CD14-positive monocyte (primary cell): Measurements from ENCODE around the gene AGER. TPM values are rescaled to one million over a fixed set of nuclear protein-coding genes. Genes with fewer than 3 reads are reported as not detected.

ENCODE experiments used
- DNase-seq, 3 donors: peaks; one replicate each; pipeline ENCODE4 v3.0.0-alpha.2; 2011 to 2022
- H2AFZ ChIP-seq: 2 replicates; pipeline ENCODE4 v1.6.0; 2012; ENCODE audit warnings: mild to moderate bottlenecking, low read depth, low read length, inconsistent platforms; ENCODE audit not compliant: insufficient read depth, poor library complexity, severe bottlenecking
- H3K27ac ChIP-seq, 2 donors: 1 replicate in 1 of 2; 2 replicates in 1 of 2; pipeline ENCODE4 v1.5.1; 2012 to 2013; ENCODE audit warnings: low read length in 2 of 2, control low read depth in 1 of 2, inconsistent platforms in 1 of 2, low read depth in 1 of 2, mild to moderate bottlenecking in 1 of 2
- H3K27me3 ChIP-seq, 2 donors: one replicate each; pipeline versions ENCODE4 v1.6.0 to v1.6.1; 2011 to 2013; ENCODE audit warnings: low read length in 2 of 2; ENCODE audit not compliant: control insufficient read depth in 2 of 2, insufficient read depth in 2 of 2
- H3K36me3 ChIP-seq, 2 donors: replicated peaks in 1 of 2; 1 replicate in 1 of 2; 2 replicates in 1 of 2; pipeline versions ENCODE4 v1.5.1 to v1.6.1; 2012 to 2013; ENCODE audit warnings: low read length in 2 of 2, control low read depth in 1 of 2, inconsistent platforms in 1 of 2, mild to moderate bottlenecking in 1 of 2; ENCODE audit not compliant: insufficient read depth in 2 of 2, control insufficient read depth in 1 of 2
- H3K4me1 ChIP-seq, 2 donors: 1 replicate in 1 of 2; 2 replicates in 1 of 2; pipeline versions ENCODE4 v1.5.1 to v1.6.1; 2012 to 2013; ENCODE audit warnings: low read length in 2 of 2, control low read depth in 1 of 2, inconsistent platforms in 1 of 2, mild to moderate bottlenecking in 1 of 2, moderate library complexity in 1 of 2; ENCODE audit not compliant: insufficient read depth in 2 of 2, control insufficient read depth in 1 of 2
- H3K4me2 ChIP-seq: replicated peaks from 2 replicates; pipeline ENCODE3; 2012; ENCODE audit warnings: low read length, moderate library complexity, mild to moderate bottlenecking; ENCODE audit not compliant: poor library complexity, severe bottlenecking; ENCODE audit errors: extremely low read depth
- H3K4me3 ChIP-seq, 3 experiments: fragments of 200-600 bp in 1 of 3; sonication (generic) in 1 of 3; replicated peaks in 1 of 3; 1 replicate in 2 of 3; 2 replicates in 1 of 3; pipeline ENCODE4 v1.5.1; 2011 to 2013; ENCODE audit warnings: low read length in 3 of 3, mild to moderate bottlenecking in 3 of 3, control low read depth in 2 of 3, low read depth in 2 of 3, inconsistent platforms in 1 of 3, moderate library complexity in 1 of 3
- H3K79me2 ChIP-seq: 2 replicates; pipeline ENCODE4 v1.6.0; 2012; ENCODE audit warnings: mild to moderate bottlenecking, control low read depth, inconsistent platforms, low read length, moderate library complexity; ENCODE audit not compliant: insufficient read depth
- H3K9ac ChIP-seq: 2 replicates; pipeline ENCODE4 v1.6.0; 2017; ENCODE audit warnings: low read length, mild to moderate bottlenecking; ENCODE audit not compliant: insufficient read depth, poor library complexity, severe bottlenecking
- H3K9me3 ChIP-seq, 2 donors: replicated peaks in 1 of 2; 1 replicate in 1 of 2; 2 replicates in 1 of 2; pipeline versions ENCODE4 v1.5.1 to v1.6.1; 2012 to 2013; ENCODE audit warnings: low read length in 2 of 2, control low read depth in 1 of 2; ENCODE audit not compliant: control insufficient read depth in 1 of 2, insufficient read depth in 1 of 2
- H4K20me1 ChIP-seq: 2 replicates; pipeline ENCODE4 v1.6.0; 2012; ENCODE audit warnings: mild to moderate bottlenecking, low read length, control low read depth, moderate library complexity; ENCODE audit not compliant: insufficient read depth
- H3K27ac Mint-ChIP-seq, 7 donors: one replicate each; pipeline ENCODE4 v1.8.0; 2020; ENCODE audit warnings: mild to moderate bottlenecking in 7 of 7, mixed read lengths in 7 of 7, moderate library complexity in 6 of 7, inconsistent platforms in 2 of 7
- H3K27me3 Mint-ChIP-seq, 3 donors: one replicate each; pipeline ENCODE4 v1.8.0; 2021 to 2022; ENCODE audit warnings: low read depth in 3 of 3, mild to moderate bottlenecking in 3 of 3, mixed read lengths in 3 of 3, moderate library complexity in 3 of 3, inconsistent platforms in 1 of 3
- H3K36me3 Mint-ChIP-seq, 2 donors: one replicate each; pipeline ENCODE4 v1.8.0; 2020; ENCODE audit warnings: mixed read lengths in 2 of 2, inconsistent platforms in 1 of 2, mild to moderate bottlenecking in 1 of 2
- H3K4me1 Mint-ChIP-seq: one replicate; pipeline ENCODE4 v1.8.0; 2020; ENCODE audit warnings: mild to moderate bottlenecking, mixed read lengths
- H3K4me3 Mint-ChIP-seq, 2 donors: one replicate each; pipeline ENCODE4 v1.8.0; 2020; ENCODE audit warnings: mild to moderate bottlenecking in 2 of 2, mixed read lengths in 2 of 2, moderate library complexity in 1 of 2
- H3K9me3 Mint-ChIP-seq, 7 donors: one replicate each; pipeline ENCODE4 v1.8.0; 2020 to 2022; ENCODE audit warnings: mixed read lengths in 7 of 7, mild to moderate bottlenecking in 6 of 7, moderate library complexity in 6 of 7, inconsistent platforms in 2 of 7
- WGBS: methylation state at CpG from one replicate; pipeline ENCODE4 v1.1.5; 2013; ENCODE audit warnings: missing lambda C conversion rate; ENCODE audit not compliant: insufficient coverage; 5-methylcytosine and 5-hydroxymethylcytosine counted together
- intact Hi-C, 2 donors: fragments of 100-400 bp; cut with micrococcal nuclease; formaldehyde crosslinking; loops; one replicate each; pipeline versions ENCODE4 v1.15.0 to v1.15.1; 2023
- polyA plus RNA-seq, 3 donors: library from polyadenylated mRNA; depleted of rRNA in 1 of 3; unstranded in 2 of 3; stranded (reverse) in 1 of 3; fragments of 300-500 nt in 2 of 3; fragments of >200 nt in 1 of 3; fragmentation: Illumina TruSeq in 2 of 3; gene quantifications; 1 replicate in 2 of 3; 2 replicates in 1 of 3; pipeline ENCODE4 v1.2.3, GENCODE V29; 2012 to 2021
- TF ChIP-seq, protein P1 (sequence below): fragments of 200-600 bp; IDR thresholded peaks from one replicate; pipeline ENCODE4 v1.8.0; 2022; ENCODE audit warnings: antibody characterized with exemption, mild to moderate bottlenecking

Gene AGER
- polyA plus RNA-seq, 3 donors: 0.60 to 55.0 TPM; not detected in 1

GRCh38 chr6:32154514-32155161, 29.4 kb downstream of the AGER start:
- Mint-ChIP-seq H3K4me3 (peak overlapping the region; percentile 97 to 100), H3K9me3 (peaks cover 0 to 19% (median 4%) of the 10 kb centered on the region in 7 donors), H3K27ac (peak overlapping the region in 2 of 7 donors; percentile 10 to 90), H3K27me3 (peaks cover 39 to 55% (median 48%) of the 10 kb centered on the region in 3 donors), H3K4me1 (peaks cover 25% of the 10 kb centered on the region), H3K36me3 (peaks cover 0 to 15% of the 10 kb centered on the region in 2 donors)
- Histone ChIP-seq H3K36me3 (no peaks in the 10 kb centered on the region), H3K27me3 (peaks cover 24 to 43% of the 10 kb centered on the region in 2 donors), H2AFZ (peak overlapping the region; percentile 97), H3K27ac (no peak overlapping the region), H3K9me3 (peaks cover 0 to 9% of the 10 kb centered on the region in 2 donors), H3K4me1 (peaks cover 19 to 21% of the 10 kb centered on the region in 2 donors), H3K4me3 (peak overlapping the region; percentile 51 to 84 (median 56)), H4K20me1 (no peaks in the 10 kb centered on the region), H3K79me2 (no peaks in the 10 kb centered on the region), H3K9ac (peak overlapping the region; percentile 48), H3K4me2 (peak overlapping the region; percentile 100)
- peak; percentile 23 to 42 (median 30) for DNase-seq
- intact Hi-C loops: loop anchor here in 1 of 2 donors (2.0 kb wide), 1 partner anchor 20 kb away; no protein-coding TSS in a partner anchor
- 4% methylated on average over 29 of the region's 34 CpGs for WGBS
- TF ChIP-seq, protein P1, sequence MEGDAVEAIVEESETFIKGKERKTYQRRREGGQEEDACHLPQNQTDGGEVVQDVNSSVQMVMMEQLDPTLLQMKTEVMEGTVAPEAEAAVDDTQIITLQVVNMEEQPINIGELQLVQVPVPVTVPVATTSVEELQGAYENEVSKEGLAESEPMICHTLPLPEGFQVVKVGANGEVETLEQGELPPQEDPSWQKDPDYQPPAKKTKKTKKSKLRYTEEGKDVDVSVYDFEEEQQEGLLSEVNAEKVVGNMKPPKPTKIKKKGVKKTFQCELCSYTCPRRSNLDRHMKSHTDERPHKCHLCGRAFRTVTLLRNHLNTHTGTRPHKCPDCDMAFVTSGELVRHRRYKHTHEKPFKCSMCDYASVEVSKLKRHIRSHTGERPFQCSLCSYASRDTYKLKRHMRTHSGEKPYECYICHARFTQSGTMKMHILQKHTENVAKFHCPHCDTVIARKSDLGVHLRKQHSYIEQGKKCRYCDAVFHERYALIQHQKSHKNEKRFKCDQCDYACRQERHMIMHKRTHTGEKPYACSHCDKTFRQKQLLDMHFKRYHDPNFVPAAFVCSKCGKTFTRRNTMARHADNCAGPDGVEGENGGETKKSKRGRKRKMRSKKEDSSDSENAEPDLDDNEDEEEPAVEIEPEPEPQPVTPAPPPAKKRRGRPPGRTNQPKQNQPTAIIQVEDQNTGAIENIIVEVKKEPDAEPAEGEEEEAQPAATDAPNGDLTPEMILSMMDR: peak; percentile 38

DNA sequence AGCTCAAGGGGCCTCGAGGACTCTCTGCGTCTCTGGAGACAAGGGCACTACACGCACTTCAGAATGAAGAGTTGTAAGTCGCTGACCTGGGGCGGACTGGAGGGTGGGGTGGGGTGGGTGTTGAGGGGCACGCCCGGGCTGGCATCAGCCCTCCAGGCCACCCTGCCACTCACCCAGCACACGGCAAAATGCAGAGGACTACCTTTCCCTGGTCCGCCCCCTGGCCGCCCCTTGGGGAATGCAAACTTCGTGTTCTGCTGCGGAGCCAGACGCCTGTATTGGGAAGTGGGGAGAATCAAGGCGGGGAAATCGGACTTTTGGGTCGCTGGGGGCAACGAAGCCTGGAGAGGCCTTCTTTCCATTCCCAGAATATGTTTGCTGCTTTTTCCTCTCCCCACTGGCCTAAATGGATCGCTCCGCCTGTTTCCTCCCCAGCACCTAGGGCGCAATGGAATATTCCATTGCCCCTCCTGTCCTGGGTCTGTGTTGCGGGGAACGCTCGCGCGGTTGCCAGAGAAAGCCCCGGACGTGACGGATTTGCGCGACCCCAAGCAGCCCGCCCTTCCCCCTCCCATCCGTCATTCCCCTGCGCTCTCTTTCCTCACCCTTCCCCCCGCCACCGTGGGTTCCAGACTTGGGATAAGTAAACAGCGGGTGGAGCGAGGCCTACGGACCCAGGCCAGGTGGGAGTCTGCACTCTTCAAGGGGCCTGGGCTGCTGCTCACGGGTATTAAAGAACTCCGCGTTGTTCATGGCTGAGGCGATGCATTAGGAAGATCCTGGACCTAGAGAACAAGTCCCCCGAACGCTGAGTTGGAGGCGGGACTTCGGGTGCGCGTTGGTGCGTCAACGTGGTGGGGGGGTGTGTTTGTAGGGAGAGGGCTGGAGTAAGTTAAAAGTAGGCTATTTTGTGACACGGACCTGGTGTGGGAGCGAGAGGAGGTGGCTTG, 30.2 kb downstream of the AGER start, which contains the start of gene PPT2:
TSS of gene PPT2 (plus strand) at position 578 of the 950 bp plus-strand sequence. CDS start 454 bp downstream, outside the sequence.
- whole genome bisulfite sequencing: 2% methylated on average over 24 of the region's 52 CpGs
- Histone ChIP-seq H3K9me3 (peaks cover 0 to 11% of the 10 kb centered on the region in 2 donors), H3K36me3 (no peaks in the 10 kb centered on the region), H4K20me1 (no peaks in the 10 kb centered on the region), H2AFZ (peak within 1 kb of the TSS; percentile 97), H3K4me2 (peak within 1 kb of the TSS; percentile 100), H3K4me3 (peak within 1 kb of the TSS; percentile 51 to 84 (median 56)), H3K27ac (no peak within 1 kb of the TSS), H3K4me1 (peaks cover 24 to 26% of the 10 kb centered on the region in 2 donors), H3K27me3 (peaks cover 28 to 51% of the 10 kb centered on the region in 2 donors), H3K9ac (peak within 1 kb of the TSS; percentile 48), H3K79me2 (no peaks in the 10 kb centered on the region)
- peaks cover 45 to 63% (median 55%) of the 10 kb centered on the region in 3 donors for H3K27me3 Mint-ChIP-seq
- peak; percentile 23 to 37 (median 28) for DNase-seq
- H3K9me3 Mint-ChIP-seq: peaks cover 0 to 24% (median 9%) of the 10 kb centered on the region in 7 donors
- intact Hi-C loops: loop anchor here in 1 of 2 donors (2.0 kb wide), 1 partner anchor 21 kb away; no protein-coding TSS in a partner anchor
- TF ChIP-seq, protein P1: no peak
- H3K4me1 Mint-ChIP-seq: peaks cover 30% of the 10 kb centered on the region
- H3K27ac Mint-ChIP-seq: peak within 1 kb of the TSS in 5 of 7 donors; percentile 10 to 90 (median 61)
- peaks cover 0 to 19% of the 10 kb centered on the region in 2 donors for H3K36me3 Mint-ChIP-seq
- H3K4me3 Mint-ChIP-seq: peak within 1 kb of the TSS; percentile 97 to 100
